BJ (cell line): ENCODE measurements around the gene WDR83. TPM values are rescaled to one million over a fixed set of nuclear protein-coding genes. Genes with fewer than 3 reads are reported as not detected.

Experiments
- CTCF ChIA-PET: fragments of 350-600 bp; formaldehyde crosslinking; extraction: SDS; loops from one replicate; lab custom pipeline; 2021; ENCODE audit warnings: antibody characterized with exemption, inconsistent platforms; lab: Yijun Ruan, JAX
- POLR2A ChIA-PET: fragments of 300-600 bp; sonication (Branson Sonifier 250); formaldehyde crosslinking; extraction: SDS; loops from one replicate; lab custom pipeline; 2021; ENCODE audit warnings: antibody characterized with exemption; lab: Charles Lee
- DNase-seq: peaks from one replicate; pipeline ENCODE4 v3.0.0-alpha.2; 2011; ENCODE audit warnings: low read depth
- H3K27me3 ChIP-seq: 2 replicates; pipeline ENCODE4 v1.6.0; 2011; ENCODE audit warnings: low read length; ENCODE audit not compliant: control insufficient read depth, insufficient read depth
- H3K36me3 ChIP-seq: 2 replicates; pipeline ENCODE4 v1.5.1; 2011; ENCODE audit warnings: low read length; ENCODE audit not compliant: control insufficient read depth, insufficient read depth
- H3K4me3 ChIP-seq: 2 replicates; pipeline ENCODE4 v1.5.1; 2011; ENCODE audit warnings: low read depth, mild to moderate bottlenecking, control low read depth, low read length
- polyA plus RNA-seq: library from polyadenylated mRNA; depleted of rRNA; stranded (reverse); fragments of >200 nt; gene quantifications from 2 replicates; pipeline ENCODE4 v1.2.3, GENCODE V29; 2011
- TF ChIP-seq, protein P1 (sequence below): IDR thresholded peaks from 2 replicates; pipeline ENCODE4 v1.5.1; 2011; ENCODE audit warnings: low read depth, mild to moderate bottlenecking, control low read depth, inconsistent platforms, low read length, moderate library complexity; ENCODE audit not compliant: insufficient read depth

Gene WDR83
- polyA plus RNA-seq, 1 experiment = 9.3 TPM

DNA sequence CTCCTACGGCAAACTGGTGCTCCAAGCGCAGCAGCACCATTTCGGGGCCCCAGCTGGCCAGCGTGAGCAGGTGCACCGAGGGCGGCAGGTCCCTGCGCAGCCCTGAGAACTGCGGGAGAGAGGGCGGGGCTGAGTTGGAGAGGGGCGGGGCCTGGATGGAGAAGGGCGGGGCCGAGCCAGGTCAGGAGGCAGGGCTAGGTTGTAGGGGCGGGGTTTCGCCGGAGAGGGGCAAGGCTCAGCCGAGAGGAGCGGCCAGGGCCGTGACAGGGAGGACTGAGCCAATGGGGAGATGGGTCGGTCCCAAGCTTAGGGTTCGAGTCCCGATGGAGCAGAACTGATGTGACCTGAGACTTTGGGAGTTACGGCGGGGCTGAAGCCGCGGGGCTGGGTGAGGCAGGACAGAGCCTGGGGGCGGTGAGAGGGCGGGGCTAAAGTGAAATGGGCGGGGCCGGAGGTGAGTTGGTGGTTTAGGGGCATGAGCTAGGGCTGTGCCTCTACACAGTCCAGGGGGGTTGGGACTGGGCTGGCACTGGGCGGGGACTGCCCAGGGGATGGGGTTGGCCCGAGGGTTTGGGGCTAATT is 19.0 kb upstream of the WDR83 start:
- POLR2A ChIA-PET = no interaction called here

DNA sequence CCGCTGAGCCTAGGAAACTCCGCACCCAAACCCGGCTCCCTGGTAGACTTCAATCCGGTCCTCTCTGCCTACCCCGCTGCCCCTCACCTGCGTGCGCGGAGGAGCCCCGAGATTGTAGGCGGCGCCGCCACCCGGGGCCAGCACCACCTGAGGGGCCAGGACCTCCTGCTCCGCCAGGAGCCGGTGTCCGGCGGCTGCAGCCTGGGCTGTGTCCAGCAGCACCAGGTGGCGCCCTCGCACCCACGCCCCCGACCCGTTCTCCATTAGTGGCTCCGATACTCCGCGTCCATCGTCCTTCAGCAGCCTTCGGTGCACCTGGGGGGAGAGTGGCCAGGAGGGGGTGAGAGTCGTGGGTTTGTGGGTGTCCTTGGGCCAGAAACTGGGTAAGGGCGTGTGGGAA is 18.5 kb upstream of the WDR83 start:
- CTCF ChIA-PET = no interaction called here
- no peaks in the 10 kb centered on the region; the same call in 1 of the 2 replicates for H3K36me3 ChIP-seq
- POLR2A ChIA-PET = no interaction called here
- H3K27me3 ChIP-seq = no peaks in the 10 kb centered on the region
- TF ChIP-seq, protein P1, sequence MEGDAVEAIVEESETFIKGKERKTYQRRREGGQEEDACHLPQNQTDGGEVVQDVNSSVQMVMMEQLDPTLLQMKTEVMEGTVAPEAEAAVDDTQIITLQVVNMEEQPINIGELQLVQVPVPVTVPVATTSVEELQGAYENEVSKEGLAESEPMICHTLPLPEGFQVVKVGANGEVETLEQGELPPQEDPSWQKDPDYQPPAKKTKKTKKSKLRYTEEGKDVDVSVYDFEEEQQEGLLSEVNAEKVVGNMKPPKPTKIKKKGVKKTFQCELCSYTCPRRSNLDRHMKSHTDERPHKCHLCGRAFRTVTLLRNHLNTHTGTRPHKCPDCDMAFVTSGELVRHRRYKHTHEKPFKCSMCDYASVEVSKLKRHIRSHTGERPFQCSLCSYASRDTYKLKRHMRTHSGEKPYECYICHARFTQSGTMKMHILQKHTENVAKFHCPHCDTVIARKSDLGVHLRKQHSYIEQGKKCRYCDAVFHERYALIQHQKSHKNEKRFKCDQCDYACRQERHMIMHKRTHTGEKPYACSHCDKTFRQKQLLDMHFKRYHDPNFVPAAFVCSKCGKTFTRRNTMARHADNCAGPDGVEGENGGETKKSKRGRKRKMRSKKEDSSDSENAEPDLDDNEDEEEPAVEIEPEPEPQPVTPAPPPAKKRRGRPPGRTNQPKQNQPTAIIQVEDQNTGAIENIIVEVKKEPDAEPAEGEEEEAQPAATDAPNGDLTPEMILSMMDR = peak; percentile 34
- H3K4me3 ChIP-seq = peak overlapping the region; percentile 25
- DNase-seq = no peak

More for the DNA sequence above, 19.0 kb upstream of the WDR83 start:
- Histone ChIP-seq H3K27me3 (no peaks in the 10 kb centered on the region), H3K4me3 (peak overlapping the region; percentile 25), H3K36me3 (no peaks in the 10 kb centered on the region; the same call in 1 of the 2 replicates)
- TF ChIP-seq, protein P1 = no peak
- DNase-seq = no peak
- CTCF ChIA-PET = no interaction called here

DNA sequence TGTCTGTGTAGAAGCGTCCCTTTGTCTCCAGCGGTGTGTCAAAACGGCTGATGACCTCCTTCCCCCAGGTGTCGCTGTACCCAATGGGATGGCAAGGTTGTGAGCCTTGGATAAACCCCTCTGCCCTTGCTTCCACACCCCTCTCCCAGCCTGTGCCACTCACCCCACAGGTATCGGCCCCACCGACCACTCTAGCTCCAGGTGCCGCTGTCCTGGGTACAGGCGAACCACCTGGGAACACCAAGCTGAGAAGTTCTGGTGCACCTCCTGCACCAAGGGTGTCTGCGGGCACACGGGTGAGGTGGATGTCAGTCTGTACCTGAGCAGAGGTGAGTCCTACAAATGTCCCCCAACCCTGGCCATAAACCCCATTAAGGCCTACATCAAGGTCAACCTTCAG is 16.7 kb upstream of the WDR83 start:
- Histone ChIP-seq H3K4me3 (no peak overlapping the region), H3K36me3 (peaks cover 2% of the 10 kb centered on the region; the same call in 1 of the 2 replicates), H3K27me3 (no peaks in the 10 kb centered on the region)
- DNase-seq = no peak
- CTCF ChIA-PET = interaction anchor here (0.6 to 2.3 kb wide), 3 partner anchors 8 to 12 kb away, joined by 3 to 8 read pairs (median 3); no protein-coding TSS in a partner anchor
- POLR2A ChIA-PET = no interaction called here
- TF ChIP-seq, protein P1 = no peak

DNA sequence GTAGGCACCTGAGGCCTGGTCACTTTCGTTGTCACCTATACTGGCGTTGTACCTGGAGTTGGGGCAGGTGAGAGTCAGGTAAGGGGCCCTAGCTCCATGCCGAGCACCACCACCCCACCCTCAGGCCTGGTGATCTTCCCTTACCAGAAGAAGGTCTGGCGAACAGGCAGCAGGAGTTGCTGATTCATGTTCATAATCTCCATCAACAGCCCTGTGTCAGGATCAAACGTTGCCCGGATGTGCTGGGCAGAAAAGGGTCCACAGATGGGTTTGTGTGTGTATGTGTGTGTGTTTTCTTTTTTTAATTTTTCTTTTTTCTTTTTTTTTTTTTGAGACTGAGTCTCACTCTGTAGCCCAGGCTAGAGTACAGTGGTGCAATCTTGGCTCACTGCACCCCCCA is 14.4 kb upstream of the WDR83 start:
- POLR2A ChIA-PET = no interaction called here
- CTCF ChIA-PET = interaction anchor here (0.9 to 1.5 kb wide), 2 partner anchors 20 to 22 kb away, joined by 3 to 4 read pairs; no protein-coding TSS in a partner anchor
- no peak overlapping the region for H3K4me3 ChIP-seq
- H3K27me3 ChIP-seq = no peaks in the 10 kb centered on the region
- TF ChIP-seq, protein P1 = no peak
- H3K36me3 ChIP-seq = peaks cover 7% of the 10 kb centered on the region
- no peak for DNase-seq

DNA sequence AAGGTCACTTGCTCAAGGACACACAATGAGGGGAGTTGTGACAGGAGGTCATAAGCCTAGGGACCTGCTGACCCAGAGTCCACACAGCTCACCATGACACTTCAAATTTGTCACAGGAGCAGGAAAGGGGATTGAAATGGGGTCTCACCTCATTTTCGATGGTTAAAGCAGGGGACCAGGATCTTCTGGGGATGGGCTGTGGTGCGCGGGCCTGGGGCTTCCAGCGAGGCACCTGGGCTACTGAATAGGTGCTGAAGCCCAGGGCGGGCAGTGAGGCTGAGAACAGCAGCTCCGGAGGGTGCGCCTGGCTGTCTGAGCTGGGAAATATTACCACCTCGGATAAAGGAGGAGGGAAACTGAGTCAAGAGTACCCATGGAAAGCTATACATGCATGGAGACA is 11.1 kb upstream of the WDR83 start:
- Histone ChIP-seq H3K27me3 (no peaks in the 10 kb centered on the region), H3K36me3 (peaks cover 9% of the 10 kb centered on the region), H3K4me3 (no peak overlapping the region)
- TF ChIP-seq, protein P1 = no peak
- ChIA-PET POLR2A (no interaction called here), CTCF (interaction anchor here (1.3 to 1.4 kb wide), 2 partner anchors 15 to 21 kb away, joined by 3 to 6 read pairs; no protein-coding TSS in a partner anchor)
- DNase-seq = no peak
